Kidney epithelial cell (primary cell): Measurements from ENCODE around the gene CCDC47. TPM values are rescaled to one million over a fixed set of nuclear protein-coding genes. Genes with fewer than 3 reads are reported as not detected.

ENCODE experiments used
- DNase-seq: peaks from one replicate; pipeline ENCODE4 v3.0.0-alpha.2; 2010; ENCODE audit warnings: low read depth
- H3K27me3 ChIP-seq: 2 replicates; pipeline ENCODE4 v1.6.0; 2011; ENCODE audit warnings: low read length; ENCODE audit not compliant: control insufficient read depth, insufficient read depth
- H3K36me3 ChIP-seq: 2 replicates; pipeline ENCODE4 v1.5.1; 2011; ENCODE audit warnings: low read length; ENCODE audit not compliant: control insufficient read depth, insufficient read depth
- H3K4me3 ChIP-seq: 2 replicates; pipeline ENCODE4 v1.5.1; 2011; ENCODE audit warnings: low read depth, mild to moderate bottlenecking, control low read depth, low read length
- CTCF ChIP-seq: IDR thresholded peaks from 2 replicates; pipeline ENCODE4 v1.5.1; 2011; ENCODE audit warnings: mild to moderate bottlenecking, moderate library complexity, low read length, control low read depth, inconsistent platforms; ENCODE audit not compliant: insufficient read depth, poor library complexity, severe bottlenecking
- total RNA-seq: library from RNA; depleted of rRNA; stranded (reverse); fragments of >200 nt; gene quantifications from 2 replicates; pipeline ENCODE4 v1.2.3, GENCODE V29; 2015

The CCDC47 gene
- 39.3 and 49.3 TPM in 2 replicates for total RNA-seq

GRCh38 chr17:63773272-63774140, at the start of gene CCDC47:
TSS of gene CCDC47 (minus strand) at chr17:63773597. CDS start at chr17:63766175, 7,422 bp downstream.
- peak; percentile 96 for DNase-seq
- Histone ChIP-seq H3K27me3 (no peaks in the 10 kb centered on the region), H3K4me3 (peak within 1 kb of the TSS; percentile 95), H3K36me3 (no peaks in the 10 kb centered on the region)
- no peak for TF ChIP-seq CTCF

GRCh38 chr17:63822537-63822936, 49.1 kb upstream of the CCDC47 start:
- Histone ChIP-seq H3K27me3 (no peaks in the 10 kb centered on the region), H3K36me3 (peaks cover 18% of the 10 kb centered on the region), H3K4me3 (no peak overlapping the region)
- TF ChIP-seq CTCF, result no peak
- DNase-seq, result no peak

- H3K36me3 ChIP-seq, result peaks cover 19% of the 10 kb centered on the region
- no peaks in the 10 kb centered on the region for H3K27me3 ChIP-seq
- TF ChIP-seq CTCF, result no peak
- no peak for DNase-seq
- H3K4me3 ChIP-seq, result no peak overlapping the region
Observed at GRCh38 chr17:63821804-63822203, 48.4 kb upstream of the CCDC47 start.

- peaks cover 19% of the 10 kb centered on the region for H3K36me3 ChIP-seq
- H3K4me3 ChIP-seq, result no peak overlapping the region
- H3K27me3 ChIP-seq, result no peaks in the 10 kb centered on the region
- no peak for DNase-seq
- TF ChIP-seq CTCF, result no peak
Observed at GRCh38 chr17:63820963-63821561, 47.7 kb upstream of the CCDC47 start.

- no peak for TF ChIP-seq CTCF
- Histone ChIP-seq H3K36me3 (peaks cover 17% of the 10 kb centered on the region), H3K4me3 (no peak overlapping the region), H3K27me3 (no peaks in the 10 kb centered on the region)
- no peak for DNase-seq
Observed at GRCh38 chr17:63819585-63820537, 46.5 kb upstream of the CCDC47 start.
